ENCODE results near the gene LIF.

GRCh38 chr22:30219049-30219654, 27.4 kb downstream of the LIF start:
- TF ChIP-seq CTCF (IDR thresholded peaks at IDR 0.05) (peak; percentile 49), ZFX (IDR thresholded peaks at IDR 0.05; ENCODE audit: borderline replicate concordance) (no peak)

Measured in 22Rv1 (cell line).